ENCODE results near the gene ZNF687.

- TF ChIP-seq, protein P1, sequence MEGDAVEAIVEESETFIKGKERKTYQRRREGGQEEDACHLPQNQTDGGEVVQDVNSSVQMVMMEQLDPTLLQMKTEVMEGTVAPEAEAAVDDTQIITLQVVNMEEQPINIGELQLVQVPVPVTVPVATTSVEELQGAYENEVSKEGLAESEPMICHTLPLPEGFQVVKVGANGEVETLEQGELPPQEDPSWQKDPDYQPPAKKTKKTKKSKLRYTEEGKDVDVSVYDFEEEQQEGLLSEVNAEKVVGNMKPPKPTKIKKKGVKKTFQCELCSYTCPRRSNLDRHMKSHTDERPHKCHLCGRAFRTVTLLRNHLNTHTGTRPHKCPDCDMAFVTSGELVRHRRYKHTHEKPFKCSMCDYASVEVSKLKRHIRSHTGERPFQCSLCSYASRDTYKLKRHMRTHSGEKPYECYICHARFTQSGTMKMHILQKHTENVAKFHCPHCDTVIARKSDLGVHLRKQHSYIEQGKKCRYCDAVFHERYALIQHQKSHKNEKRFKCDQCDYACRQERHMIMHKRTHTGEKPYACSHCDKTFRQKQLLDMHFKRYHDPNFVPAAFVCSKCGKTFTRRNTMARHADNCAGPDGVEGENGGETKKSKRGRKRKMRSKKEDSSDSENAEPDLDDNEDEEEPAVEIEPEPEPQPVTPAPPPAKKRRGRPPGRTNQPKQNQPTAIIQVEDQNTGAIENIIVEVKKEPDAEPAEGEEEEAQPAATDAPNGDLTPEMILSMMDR (IDR thresholded peaks at IDR 0.05; ENCODE audit: low read depth, low read length, poor library complexity, severe bottlenecking): no peak
- no peak for TF ChIP-seq EZH2phosphoT487 (IDR thresholded peaks at IDR 0.05; ENCODE audit: borderline replicate concordance, low read length)
Measured at GRCh38 chr1:151287767-151288500, 5.8 kb downstream of the ZNF687 start.

All from DOHH2 (cell line).